ENCODE results near the gene AIMP2. TPM values are rescaled to one million over a fixed set of nuclear protein-coding genes. Genes with fewer than 3 reads are reported as not detected.

The AIMP2 gene
- total RNA-seq, 1 donor from 2014 or later = 38.4 TPM

- no peak overlapping the region for H3K4me2 ChIP-seq
- peaks cover 81% of the 10 kb centered on the region for H3K79me2 ChIP-seq (ENCODE audit: low read depth)
- no peak overlapping the region for H2AFZ ChIP-seq (replicated peaks)
- H3K27ac Mint-ChIP-seq = no peak overlapping the region
- peaks cover 15% of the 10 kb centered on the region for H3K4me1 Mint-ChIP-seq
- H3K27me3 Mint-ChIP-seq (ENCODE audit: insufficient read depth, low read depth) = peaks cover 2% of the 10 kb centered on the region
- no peak overlapping the region for H3K27ac ChIP-seq
- no peaks in the 10 kb centered on the region for H3K27me3 ChIP-seq
- no peak overlapping the region for H3K4me3 Mint-ChIP-seq
- no peaks in the 10 kb centered on the region for H3K9me3 ChIP-seq (ENCODE audit: low read depth)
- no peaks in the 10 kb centered on the region for H4K20me1 ChIP-seq (ENCODE audit: low read depth)
- DNase-seq (ENCODE audit: low spot score) = no peak
- TF ChIP-seq EZH2 (IDR thresholded peaks at IDR 0.05) = no peak
- no peak for TF ChIP-seq EZH2phosphoT487 (IDR thresholded peaks at IDR 0.05)
- no peak for TF ChIP-seq CTCF (IDR thresholded peaks at IDR 0.05)
- peaks cover 5% of the 10 kb centered on the region for H3K4me1 ChIP-seq
- H3K4me3 ChIP-seq = no peak overlapping the region
- H3K9me3 Mint-ChIP-seq = no peaks in the 10 kb centered on the region
- H3K9ac ChIP-seq = no peak overlapping the region
- no peaks in the 10 kb centered on the region for H3K36me3 ChIP-seq
- peaks cover 16% of the 10 kb centered on the region for H3F3A ChIP-seq (ENCODE audit: low read depth)
- H3K36me3 Mint-ChIP-seq = peaks cover 9% of the 10 kb centered on the region
Measured at GRCh38 chr7:6011541-6011940, 2.5 kb downstream of the AIMP2 start.

GRCh38 chr7:6012355-6013104 lies 3.5 kb downstream of the AIMP2 start:
- Histone ChIP-seq H4K20me1 (ENCODE audit: low read depth) (no peaks in the 10 kb centered on the region), H3K79me2 (ENCODE audit: low read depth) (peaks cover 71% of the 10 kb centered on the region), H3K4me3 (no peak overlapping the region), H3F3A (ENCODE audit: low read depth) (peaks cover 16% of the 10 kb centered on the region), H3K36me3 (no peaks in the 10 kb centered on the region), H3K4me1 (peaks cover 5% of the 10 kb centered on the region), H3K9ac (no peak overlapping the region), H3K27me3 (no peaks in the 10 kb centered on the region), H3K4me2 (no peak overlapping the region), H3K9me3 (ENCODE audit: low read depth) (no peaks in the 10 kb centered on the region), H2AFZ (replicated peaks) (no peak overlapping the region), H3K27ac (no peak overlapping the region)
- Mint-ChIP-seq H3K27me3 (ENCODE audit: insufficient read depth, low read depth) (peaks cover 2% of the 10 kb centered on the region), H3K9me3 (no peaks in the 10 kb centered on the region), H3K4me3 (no peak overlapping the region), H3K36me3 (peaks cover 13% of the 10 kb centered on the region), H3K27ac (no peak overlapping the region), H3K4me1 (peaks cover 11% of the 10 kb centered on the region)
- DNase-seq (ENCODE audit: low spot score) = no peak
- TF ChIP-seq EZH2phosphoT487 (IDR thresholded peaks at IDR 0.05) (no peak), EZH2 (IDR thresholded peaks at IDR 0.05) (no peak), CTCF (IDR thresholded peaks at IDR 0.05) (no peak)

- TF ChIP-seq CTCF (IDR thresholded peaks at IDR 0.05) (no peak), EZH2phosphoT487 (IDR thresholded peaks at IDR 0.05) (no peak), EZH2 (IDR thresholded peaks at IDR 0.05) (no peak)
- Histone ChIP-seq H3K36me3 (no peaks in the 10 kb centered on the region), H3K79me2 (ENCODE audit: low read depth) (peaks cover 42% of the 10 kb centered on the region), H3F3A (ENCODE audit: low read depth) (no peaks in the 10 kb centered on the region), H3K9me3 (ENCODE audit: low read depth) (no peaks in the 10 kb centered on the region), H2AFZ (replicated peaks) (no peak overlapping the region), H3K9ac (no peak overlapping the region), H3K4me3 (no peak overlapping the region), H3K4me2 (no peak overlapping the region), H4K20me1 (ENCODE audit: low read depth) (no peaks in the 10 kb centered on the region), H3K27me3 (no peaks in the 10 kb centered on the region), H3K27ac (no peak overlapping the region), H3K4me1 (no peaks in the 10 kb centered on the region)
- H3K4me1 Mint-ChIP-seq = no peaks in the 10 kb centered on the region
- H3K27me3 Mint-ChIP-seq (ENCODE audit: insufficient read depth, low read depth) = peaks cover 2% of the 10 kb centered on the region
- peaks cover 29% of the 10 kb centered on the region for H3K36me3 Mint-ChIP-seq
- no peak overlapping the region for H3K4me3 Mint-ChIP-seq
- no peaks in the 10 kb centered on the region for H3K9me3 Mint-ChIP-seq
- DNase-seq (ENCODE audit: low spot score) = no peak
- H3K27ac Mint-ChIP-seq = no peak overlapping the region
Measured at GRCh38 chr7:6015917-6016652, 7.0 kb downstream of the AIMP2 start.

Data from neural progenitor cell (in vitro differentiated cells).